IMR-90 (cell line): ENCODE measurements around the gene ABHD18. TPM values are rescaled to one million over a fixed set of nuclear protein-coding genes. Genes with fewer than 3 reads are reported as not detected.

Source experiments
- ATAC-seq: fragments of 200-7000 bp; cut with Tn5 transposase; 2 replicates; pipeline ENCODE4 v1.9.1; 2020; ENCODE audit warnings: low read depth, mild to moderate bottlenecking, moderate library complexity
- BruUV-seq: library from RNA; stranded (reverse); fragments of 400-500 nt; replicated peaks from 2 replicates; lab custom pipeline; 2021; lab: Mats Ljungman, UMichigan
- CTCF ChIA-PET: fragments of 300-600 bp; formaldehyde crosslinking; extraction: SDS; loops from one replicate; lab custom pipeline; 2021; ENCODE audit warnings: antibody characterized with exemption; lab: Yijun Ruan, JAX
- POLR2A ChIA-PET: fragments of 300-600 bp; sonication (Branson Sonifier 250); formaldehyde crosslinking; loops from one replicate; lab custom pipeline; 2022; ENCODE audit warnings: antibody characterized with exemption; ENCODE audit not compliant: unreplicated experiment; lab: Charles Lee
- DNase-seq: peaks from one replicate; pipeline ENCODE4 v3.0.0; 2013
- H2AFZ ChIP-seq: replicated peaks from 2 replicates; pipeline ENCODE3; 2013; ENCODE audit warnings: low read length, mild to moderate bottlenecking; ENCODE audit not compliant: poor library complexity
- H2AK5ac ChIP-seq: 2 replicates; pipeline ENCODE4 v1.6.1; 2013; ENCODE audit warnings: low read depth, low read length, inconsistent platforms
- H2AK9ac ChIP-seq: replicated peaks from 2 replicates; pipeline ENCODE3; 2013; ENCODE audit warnings: mild to moderate bottlenecking, low read depth, low read length, moderate library complexity; ENCODE audit not compliant: poor library complexity
- H2BK120ac ChIP-seq: 2 replicates; pipeline ENCODE4 v1.6.1; 2013; ENCODE audit warnings: low read depth, low read length, inconsistent platforms
- H2BK15ac ChIP-seq: 3 replicates; pipeline ENCODE4 v1.6.1; 2013; ENCODE audit warnings: low read depth, low read length, inconsistent platforms
- H2BK20ac ChIP-seq: 2 replicates; pipeline ENCODE4 v1.6.1; 2013; ENCODE audit warnings: low read depth, mild to moderate bottlenecking, inconsistent platforms, low read length, moderate library complexity
- H2BK5ac ChIP-seq: 2 replicates; pipeline ENCODE4 v1.6.1; 2013; ENCODE audit warnings: mild to moderate bottlenecking, low read depth, low read length, inconsistent platforms; ENCODE audit not compliant: poor library complexity, severe bottlenecking
- H3K14ac ChIP-seq: replicated peaks from 2 replicates; pipeline ENCODE4 v1.6.1; 2013; ENCODE audit warnings: low read depth, low read length, inconsistent platforms
- H3K18ac ChIP-seq: 2 replicates; pipeline ENCODE4 v1.6.1; 2013; ENCODE audit warnings: low read depth, low read length, control low read depth
- H3K23ac ChIP-seq: 2 replicates; pipeline ENCODE4 v1.6.1; 2013; ENCODE audit warnings: low read depth, low read length, inconsistent platforms
- H3K27ac ChIP-seq: 2 replicates; pipeline ENCODE4 v1.5.1; 2013; ENCODE audit warnings: mild to moderate bottlenecking, control low read depth, low read length; ENCODE audit not compliant: insufficient read depth
- H3K27me3 ChIP-seq: 2 replicates; pipeline ENCODE4 v1.6.1; 2013; ENCODE audit warnings: low read length; ENCODE audit not compliant: control insufficient read depth, insufficient read depth
- H3K36me3 ChIP-seq: 2 replicates; pipeline ENCODE4 v1.6.1; 2013; ENCODE audit warnings: low read length, mixed read lengths; ENCODE audit not compliant: control insufficient read depth, insufficient read depth
- H3K4ac ChIP-seq: 2 replicates; pipeline ENCODE4 v1.6.1; 2013; ENCODE audit warnings: low read depth, low read length, inconsistent platforms
- H3K4me1 ChIP-seq: 2 replicates; pipeline ENCODE4 v1.6.1; 2013; ENCODE audit warnings: low read length, mixed read lengths; ENCODE audit not compliant: control insufficient read depth, insufficient read depth
- H3K4me2 ChIP-seq: 2 replicates; pipeline ENCODE4 v1.6.1; 2013; ENCODE audit warnings: low read depth, mild to moderate bottlenecking, control low read depth, low read length, moderate library complexity
- H3K4me3 ChIP-seq: 2 replicates; pipeline ENCODE4 v1.5.1; 2013; ENCODE audit warnings: low read depth, mild to moderate bottlenecking, control low read depth, low read length, moderate library complexity; ENCODE audit not compliant: insufficient read depth
- H3K56ac ChIP-seq: 2 replicates; pipeline ENCODE4 v1.6.1; 2013; ENCODE audit warnings: low read length, inconsistent platforms; ENCODE audit not compliant: insufficient read depth; ENCODE audit errors: extremely low read depth
- H3K79me1 ChIP-seq, 2 experiments: 2 replicates each; pipeline ENCODE4 v1.6.1; 2013; ENCODE audit warnings: low read length in 2 of 2, inconsistent platforms in 1 of 2, low read depth in 1 of 2
- H3K9ac ChIP-seq: 2 replicates; pipeline ENCODE4 v1.6.1; 2013; ENCODE audit warnings: low read depth, low read length, control low read depth
- H3K9me1 ChIP-seq: 2 replicates; pipeline ENCODE4 v1.6.1; 2013; ENCODE audit warnings: low read length, inconsistent platforms; ENCODE audit not compliant: insufficient read depth
- H3K9me3 ChIP-seq: 2 replicates; pipeline ENCODE4 v1.6.1; 2013; ENCODE audit warnings: low read length; ENCODE audit not compliant: control insufficient read depth, insufficient read depth
- H4K20me1 ChIP-seq: 2 replicates; pipeline ENCODE4 v1.6.1; 2013; ENCODE audit warnings: low read length, inconsistent platforms; ENCODE audit not compliant: insufficient read depth
- H4K5ac ChIP-seq: 2 replicates; pipeline ENCODE4 v1.6.1; 2013; ENCODE audit warnings: mild to moderate bottlenecking, low read depth, low read length, control low read depth
- H4K8ac ChIP-seq, 2 experiments: 2 replicates each; pipeline ENCODE4 v1.6.1; 2013; ENCODE audit warnings: low read depth in 2 of 2, low read length in 2 of 2, control low read depth in 1 of 2, inconsistent platforms in 1 of 2
- H4K91ac ChIP-seq: 2 replicates; pipeline ENCODE4 v1.6.1; 2013; ENCODE audit warnings: low read depth, low read length, inconsistent platforms; ENCODE audit not compliant: insufficient read depth
- CHD1 ChIP-seq: IDR thresholded peaks from 2 replicates; pipeline ENCODE4 v1.6.1; 2012; ENCODE audit warnings: low read depth, low read length, improper control_type of control experiment
- MAZ ChIP-seq: IDR thresholded peaks from 2 replicates; pipeline ENCODE4 v1.6.1; 2012; ENCODE audit warnings: low read depth, mild to moderate bottlenecking, low read length, improper control_type of control experiment, moderate library complexity, borderline replicate concordance
- MXI1 ChIP-seq: IDR thresholded peaks from 2 replicates; pipeline ENCODE4 v1.6.1; 2012; ENCODE audit warnings: low read depth, mild to moderate bottlenecking, low read length, moderate library complexity, borderline replicate concordance
- POLR2A ChIP-seq: IDR thresholded peaks from 2 replicates; pipeline ENCODE4 v1.6.1; 2012; ENCODE audit warnings: mild to moderate bottlenecking, low read depth, low read length
- RFX5 ChIP-seq: IDR thresholded peaks from 2 replicates; pipeline ENCODE4 v1.8.0; 2012; ENCODE audit warnings: low read depth, mild to moderate bottlenecking, low read length, moderate library complexity
- WGBS, 2 experiments: methylation state at CpG; one replicate each; pipeline versions ENCODE4 v1.1.5 to v1.1.7; 2013; ENCODE audit warnings: missing lambda C conversion rate in 2 of 2; ENCODE audit not compliant: insufficient read length in 1 of 2; ENCODE audit errors: extremely low coverage in 2 of 2; 5-methylcytosine and 5-hydroxymethylcytosine counted together
- dilution Hi-C: fragments of 300-500 bp; cut with HindIII; formaldehyde crosslinking; loops from one replicate; pipeline ENCODE4 v1.14.3; 2018; ENCODE audit warnings: low sequenced_read_pairs; ENCODE audit not compliant: unreplicated experiment
- in situ Hi-C: fragments of 300-500 bp; cut with MboI; formaldehyde crosslinking; loops from 3 replicates; pipeline ENCODE4 v1.14.3; 2019; ENCODE audit warnings: low sequenced_read_pairs, inconsistent platforms, mixed read lengths
- intact Hi-C: fragments of 100-400 bp; cut with micrococcal nuclease; formaldehyde crosslinking; loops from 2 replicates; pipeline ENCODE4 v1.10.0; 2022
- polyA plus RNA-seq, 3 experiments: library from polyadenylated mRNA; depleted of rRNA; stranded (reverse); fragments of >200 nt; gene quantifications; 2 replicates each; pipeline ENCODE4 v1.2.3, GENCODE V29; 2012; ENCODE audit warnings: low replicate concordance in 1 of 3
- total RNA-seq: library from RNA; depleted of rRNA; stranded (reverse); fragments of >200 nt; gene quantifications from 2 replicates; pipeline ENCODE4 v1.2.3, GENCODE V29; 2012

ABHD18 gene
- total and polyA plus RNA-seq, 2 of the 4 experiments (the other 2 are of a cell fraction): 2.4 to 4.3 TPM

- H3K9me3 ChIP-seq: no peaks in the 10 kb centered on the region
- H3K4me3 ChIP-seq: peak within 1 kb of the TSS; percentile 77
- WGBS, 2 experiments: 1% methylated on average over 72 of the region's 112 CpGs; no CpG with 5 or more reads in 1 of the 2 experiments
- peak within 1 kb of the TSS; percentile 88 for H3K4ac ChIP-seq
- intact Hi-C loops: loop anchor here (2.0 to 10.0 kb wide), 3 partner anchors 96 to 278 kb away; partner anchors contain the start of genes ABHD18, HSPA4L, MFSD8 and PGRMC2
- ATAC-seq (peak; percentile 96), DNase-seq (peak; percentile 95)
- TF ChIP-seq POLR2A (peak; percentile 90), CHD1 (no peak), RFX5 (no peak), MAZ (peak; percentile 78; the same call in 1 of the 2 replicates), MXI1 (peak; percentile 66)
- peaks cover 11% of the 10 kb centered on the region for H4K20me1 ChIP-seq
- peak within 1 kb of the TSS; percentile 70; the same call in 1 of the 2 replicates for H3K18ac ChIP-seq
- peak within 1 kb of the TSS; percentile 85 for H3K27ac ChIP-seq
- H2BK15ac ChIP-seq: peak within 1 kb of the TSS; percentile 74; the same call in 1 of the 3 replicates
- peak within 1 kb of the TSS; percentile 88 for H3K4me2 ChIP-seq
- no peaks in the 10 kb centered on the region for H3K27me3 ChIP-seq
- H3K36me3 ChIP-seq: no peaks in the 10 kb centered on the region
- H2AK5ac ChIP-seq: peak within 1 kb of the TSS; percentile 87; the same call in 1 of the 2 replicates
- no TSS peak for BruUV-seq
- H3K9me1 ChIP-seq: no peaks in the 10 kb centered on the region
- H2BK120ac ChIP-seq: peak within 1 kb of the TSS; percentile 42
- dilution Hi-C loops: no loop called here
- H3K23ac ChIP-seq: no peak within 1 kb of the TSS
- peak within 1 kb of the TSS; percentile 90 for H4K5ac ChIP-seq
- peaks cover 5 to 16% of the 10 kb centered on the region in 2 experiments; a peak in 3 of 4 replicates for H3K79me1 ChIP-seq
- H4K91ac ChIP-seq: peak within 1 kb of the TSS; percentile 77; the same call in 1 of the 2 replicates
- peak within 1 kb of the TSS; percentile 95 for H2AK9ac ChIP-seq
- H2BK20ac ChIP-seq: no peak within 1 kb of the TSS; the same call in 1 of the 2 replicates
- peak within 1 kb of the TSS; percentile 87 for H2BK5ac ChIP-seq
- H3K9ac ChIP-seq: peak within 1 kb of the TSS; percentile 93
- CTCF ChIA-PET: interaction anchor here (0.6 to 1.5 kb wide), 5 partner anchors 10 to 96 kb away, joined by 3 to 8 read pairs (median 3); partner anchors contain the start of genes ABHD18 and MFSD8
- H3K4me1 ChIP-seq: no peaks in the 10 kb centered on the region
- peak within 1 kb of the TSS; percentile 92 for H3K14ac ChIP-seq
- H2AFZ ChIP-seq: peak within 1 kb of the TSS; percentile 99
- peak within 1 kb of the TSS; percentile 76 for H3K56ac ChIP-seq
- H4K8ac ChIP-seq: peak within 1 kb of the TSS; percentile 99
- in situ Hi-C loops: no loop called here
- POLR2A ChIA-PET: interaction anchor here (0.5 to 0.7 kb wide), 3 partner anchors 131 to 844 kb away, joined by 3 to 21 read pairs (median 5); partner anchors contain the start of gene HSPA4L
These were observed 95.7 kb downstream of the ABHD18 start, which contains the start of gene LARP1B for GRCh38 chr4:128060699-128061565. Gene LARP1B (plus strand): TSS chr4:128061312. CDS start chr4:128074952, 13,640 bp downstream.
